Measurements from ENCODE around the gene APOL3. TPM values are rescaled to one million over a fixed set of nuclear protein-coding genes. Genes with fewer than 3 reads are reported as not detected.
A peak's percentile ranks its signal among the peaks of the same experiment; 100 is the strongest.

The APOL3 gene
- total RNA-seq, 6 experiments from 2014 or later: 1.0 to 2.3 (median 2.2) TPM

DNA sequence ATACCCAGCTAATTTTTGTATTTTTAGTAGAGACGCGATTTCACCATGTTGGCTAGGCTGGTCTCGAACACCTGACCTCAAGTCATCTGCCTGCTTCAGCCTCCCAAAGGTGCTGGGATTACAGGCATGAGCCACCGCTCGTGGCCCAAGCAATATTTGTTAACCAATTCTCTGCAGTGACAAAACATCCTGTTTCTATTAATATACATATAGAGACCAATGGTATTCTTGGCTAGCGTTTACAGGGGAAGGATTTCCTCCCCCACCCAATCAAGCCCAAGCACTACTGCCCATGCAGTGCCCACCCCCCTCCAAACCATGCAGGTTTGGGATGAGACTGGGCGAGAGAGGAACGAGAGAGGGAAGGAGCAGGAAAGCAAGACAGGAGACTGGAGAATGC, 53.1 kb downstream of the APOL3 start:
- Mint-ChIP-seq H3K9me3 (no peaks in the 10 kb centered on the region), H3K27me3 (ENCODE audit: insufficient read depth) (peaks cover 8% of the 10 kb centered on the region), H3K4me1 (ENCODE audit: low read depth) (peaks cover 12% of the 10 kb centered on the region), H3K36me3 (ENCODE audit: low read depth) (no peaks in the 10 kb centered on the region), H3K4me3 (no peak overlapping the region), H3K27ac (no peak overlapping the region)
- DNase-seq: no peak
- TF ChIP-seq, protein P1, sequence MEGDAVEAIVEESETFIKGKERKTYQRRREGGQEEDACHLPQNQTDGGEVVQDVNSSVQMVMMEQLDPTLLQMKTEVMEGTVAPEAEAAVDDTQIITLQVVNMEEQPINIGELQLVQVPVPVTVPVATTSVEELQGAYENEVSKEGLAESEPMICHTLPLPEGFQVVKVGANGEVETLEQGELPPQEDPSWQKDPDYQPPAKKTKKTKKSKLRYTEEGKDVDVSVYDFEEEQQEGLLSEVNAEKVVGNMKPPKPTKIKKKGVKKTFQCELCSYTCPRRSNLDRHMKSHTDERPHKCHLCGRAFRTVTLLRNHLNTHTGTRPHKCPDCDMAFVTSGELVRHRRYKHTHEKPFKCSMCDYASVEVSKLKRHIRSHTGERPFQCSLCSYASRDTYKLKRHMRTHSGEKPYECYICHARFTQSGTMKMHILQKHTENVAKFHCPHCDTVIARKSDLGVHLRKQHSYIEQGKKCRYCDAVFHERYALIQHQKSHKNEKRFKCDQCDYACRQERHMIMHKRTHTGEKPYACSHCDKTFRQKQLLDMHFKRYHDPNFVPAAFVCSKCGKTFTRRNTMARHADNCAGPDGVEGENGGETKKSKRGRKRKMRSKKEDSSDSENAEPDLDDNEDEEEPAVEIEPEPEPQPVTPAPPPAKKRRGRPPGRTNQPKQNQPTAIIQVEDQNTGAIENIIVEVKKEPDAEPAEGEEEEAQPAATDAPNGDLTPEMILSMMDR (IDR thresholded peaks at IDR 0.05): no peak

- no peak overlapping the region for H3K27ac Mint-ChIP-seq
- DNase-seq: no peak
- H3K27me3 Mint-ChIP-seq (ENCODE audit: insufficient read depth): peaks cover 8% of the 10 kb centered on the region
- H3K9me3 Mint-ChIP-seq: no peaks in the 10 kb centered on the region
- H3K4me3 Mint-ChIP-seq: no peak overlapping the region
- no peaks in the 10 kb centered on the region for H3K36me3 Mint-ChIP-seq (ENCODE audit: low read depth)
- TF ChIP-seq, protein P1 (IDR thresholded peaks at IDR 0.05): no peak
- H3K4me1 Mint-ChIP-seq (ENCODE audit: low read depth): peaks cover 12% of the 10 kb centered on the region
Measured at GRCh38 chr22:36106910-36107309, 53.6 kb downstream of the APOL3 start.

- peak; percentile 50 for DNase-seq
- peaks cover 12% of the 10 kb centered on the region for H3K4me1 Mint-ChIP-seq (ENCODE audit: low read depth)
- no peak overlapping the region for H3K27ac Mint-ChIP-seq
- TF ChIP-seq, protein P1 (IDR thresholded peaks at IDR 0.05): no peak
- H3K36me3 Mint-ChIP-seq (ENCODE audit: low read depth): no peaks in the 10 kb centered on the region
- H3K4me3 Mint-ChIP-seq: no peak overlapping the region
- no peaks in the 10 kb centered on the region; the same call in 1 of the 2 replicates for H3K9me3 Mint-ChIP-seq
- H3K27me3 Mint-ChIP-seq (ENCODE audit: insufficient read depth): peaks cover 11% of the 10 kb centered on the region
Measured at GRCh38 chr22:36104988-36105387, 55.6 kb downstream of the APOL3 start.

GRCh38 chr22:36104435-36104834, 56.1 kb downstream of the APOL3 start:
- DNase-seq: no peak
- peaks cover 12% of the 10 kb centered on the region for H3K4me1 Mint-ChIP-seq (ENCODE audit: low read depth)
- no peaks in the 10 kb centered on the region; the same call in 1 of the 2 replicates for H3K9me3 Mint-ChIP-seq
- no peak overlapping the region for H3K4me3 Mint-ChIP-seq
- TF ChIP-seq, protein P1 (IDR thresholded peaks at IDR 0.05): no peak; the same call in 1 of the 2 replicates
- peaks cover 15% of the 10 kb centered on the region for H3K27me3 Mint-ChIP-seq (ENCODE audit: insufficient read depth)
- no peak overlapping the region for H3K27ac Mint-ChIP-seq
- H3K36me3 Mint-ChIP-seq (ENCODE audit: low read depth): no peaks in the 10 kb centered on the region

GRCh38 chr22:36103891-36104290, 56.7 kb downstream of the APOL3 start:
- Mint-ChIP-seq H3K9me3 (no peaks in the 10 kb centered on the region; the same call in 1 of the 2 replicates), H3K4me1 (ENCODE audit: low read depth) (peaks cover 12% of the 10 kb centered on the region), H3K27ac (no peak overlapping the region), H3K4me3 (no peak overlapping the region), H3K36me3 (ENCODE audit: low read depth) (no peaks in the 10 kb centered on the region), H3K27me3 (ENCODE audit: insufficient read depth) (peaks cover 16% of the 10 kb centered on the region)
- DNase-seq: no peak
- TF ChIP-seq, protein P1 (IDR thresholded peaks at IDR 0.05): no peak

- Mint-ChIP-seq H3K4me3 (no peak overlapping the region), H3K27me3 (ENCODE audit: insufficient read depth) (peaks cover 18% of the 10 kb centered on the region), H3K36me3 (ENCODE audit: low read depth) (no peaks in the 10 kb centered on the region), H3K9me3 (no peaks in the 10 kb centered on the region; the same call in 1 of the 2 replicates), H3K4me1 (ENCODE audit: low read depth) (peaks cover 12% of the 10 kb centered on the region), H3K27ac (no peak overlapping the region)
- TF ChIP-seq, protein P1 (IDR thresholded peaks at IDR 0.05): no peak
- DNase-seq: no peak
Measured at GRCh38 chr22:36102995-36103394, 57.6 kb downstream of the APOL3 start.
